ENCODE measurements around the gene PCDHA8.
A peak's percentile ranks its signal among the peaks of the same experiment; 100 is the strongest.
"Not testable (repeated sequence)": the region's sequence is repeated elsewhere in the genome, so short reads cannot be mapped to it uniquely, and the experiment has no call there.

The PCDHA8 gene, protein sequence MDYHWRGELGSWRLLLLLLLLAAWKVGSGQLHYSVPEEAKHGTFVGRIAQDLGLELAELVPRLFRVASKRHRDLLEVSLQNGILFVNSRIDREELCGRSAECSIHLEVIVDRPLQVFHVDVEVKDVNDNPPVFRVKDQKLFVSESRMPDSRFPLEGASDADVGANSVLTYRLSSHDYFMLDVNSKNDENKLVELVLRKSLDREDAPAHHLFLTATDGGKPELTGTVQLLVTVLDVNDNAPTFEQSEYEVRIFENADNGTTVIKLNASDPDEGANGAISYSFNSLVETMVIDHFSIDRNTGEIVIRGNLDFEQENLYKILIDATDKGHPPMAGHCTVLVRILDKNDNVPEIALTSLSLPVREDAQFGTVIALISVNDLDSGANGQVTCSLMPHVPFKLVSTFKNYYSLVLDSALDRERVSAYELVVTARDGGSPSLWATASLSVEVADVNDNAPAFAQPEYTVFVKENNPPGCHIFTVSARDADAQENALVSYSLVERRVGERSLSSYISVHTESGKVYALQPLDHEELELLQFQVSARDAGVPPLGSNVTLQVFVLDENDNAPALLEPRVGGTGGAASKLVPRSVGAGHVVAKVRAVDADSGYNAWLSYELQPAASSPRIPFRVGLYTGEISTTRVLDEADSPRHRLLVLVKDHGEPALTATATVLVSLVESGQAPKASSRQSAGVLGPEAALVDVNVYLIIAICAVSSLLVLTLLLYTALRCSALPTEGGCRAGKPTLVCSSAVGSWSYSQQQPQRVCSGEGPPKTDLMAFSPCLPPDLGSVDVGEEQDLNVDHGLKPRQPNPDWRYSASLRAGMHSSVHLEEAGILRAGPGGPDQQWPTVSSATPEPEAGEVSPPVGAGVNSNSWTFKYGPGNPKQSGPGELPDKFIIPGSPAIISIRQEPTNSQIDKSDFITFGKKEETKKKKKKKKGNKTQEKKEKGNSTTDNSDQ

DNA sequence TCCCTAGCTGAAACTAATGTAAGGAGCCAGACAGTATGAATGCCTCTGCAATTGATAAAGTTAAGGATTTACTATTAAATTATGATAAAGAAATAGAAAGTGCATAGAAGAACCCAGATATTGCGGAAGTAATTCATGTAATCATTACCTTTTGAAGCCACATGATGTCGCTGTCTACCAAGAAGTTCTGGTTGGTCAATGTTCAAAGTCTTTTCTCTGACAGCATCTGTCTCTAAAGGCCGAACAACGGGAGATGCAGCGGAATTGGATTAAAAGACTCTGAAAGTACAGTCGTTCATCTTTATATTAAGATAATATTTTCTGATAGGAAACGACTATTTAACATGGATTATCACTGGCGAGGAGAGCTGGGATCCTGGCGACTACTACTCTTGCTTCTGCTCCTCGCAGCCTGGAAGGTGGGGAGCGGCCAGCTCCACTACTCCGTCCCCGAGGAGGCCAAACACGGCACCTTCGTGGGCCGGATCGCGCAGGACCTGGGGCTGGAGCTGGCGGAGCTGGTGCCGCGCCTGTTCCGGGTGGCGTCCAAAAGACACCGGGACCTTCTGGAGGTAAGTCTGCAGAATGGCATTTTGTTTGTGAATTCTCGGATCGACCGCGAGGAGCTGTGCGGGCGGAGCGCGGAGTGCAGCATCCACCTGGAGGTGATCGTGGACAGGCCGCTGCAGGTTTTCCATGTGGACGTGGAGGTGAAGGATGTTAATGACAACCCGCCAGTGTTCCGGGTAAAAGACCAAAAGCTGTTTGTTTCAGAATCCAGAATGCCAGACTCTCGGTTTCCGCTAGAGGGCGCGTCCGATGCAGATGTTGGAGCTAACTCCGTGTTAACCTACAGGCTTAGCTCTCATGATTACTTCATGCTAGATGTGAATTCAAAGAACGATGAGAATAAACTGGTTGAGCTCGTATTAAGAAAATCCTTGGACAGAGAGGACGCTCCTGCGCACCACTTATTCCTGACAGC is at the start of gene PCDHA8:
PCDHA8 (plus strand) TSS at position 210 of the 985 bp plus-strand sequence; CDS start at position 345, 135 bp downstream.
- peak; percentile 57 for DNase-seq (ENCODE audit: low read depth, low spot score)

DNA sequence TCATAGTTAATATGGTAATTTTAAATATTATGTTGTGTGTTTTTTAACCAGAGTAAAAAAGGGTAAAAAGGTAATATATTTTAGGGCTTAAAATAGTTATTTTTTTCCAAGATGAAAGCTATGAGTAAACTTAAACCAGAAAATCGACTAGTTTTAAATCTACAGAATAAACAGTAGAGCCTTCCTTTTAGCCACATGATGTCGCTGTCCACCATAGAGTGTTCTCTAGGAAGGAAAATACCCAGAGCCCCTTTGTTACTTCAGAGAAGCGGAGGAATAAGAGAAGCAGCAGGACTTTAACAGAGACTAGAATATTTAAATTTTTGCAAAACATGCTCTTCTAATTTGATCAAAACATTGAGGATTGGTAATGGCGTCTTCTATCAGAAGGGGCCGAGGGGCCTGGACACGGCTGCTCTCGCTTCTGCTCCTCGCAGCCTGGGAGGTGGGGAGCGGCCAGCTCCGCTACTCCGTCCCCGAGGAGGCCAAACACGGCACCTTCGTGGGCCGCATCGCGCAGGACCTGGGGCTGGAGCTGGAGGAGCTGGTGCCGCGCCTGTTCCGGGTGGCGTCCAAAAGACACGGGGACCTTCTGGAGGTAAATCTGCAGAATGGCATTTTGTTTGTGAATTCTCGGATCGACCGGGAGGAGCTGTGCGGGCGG is 46.3 kb upstream of the PCDHA8 start, which contains the start of gene PCDHA2:
PCDHA2 (plus strand) TSS at position 258 of the 664 bp plus-strand sequence.
- DNase-seq (ENCODE audit: low read depth, low spot score) = peak; percentile 28

DNA sequence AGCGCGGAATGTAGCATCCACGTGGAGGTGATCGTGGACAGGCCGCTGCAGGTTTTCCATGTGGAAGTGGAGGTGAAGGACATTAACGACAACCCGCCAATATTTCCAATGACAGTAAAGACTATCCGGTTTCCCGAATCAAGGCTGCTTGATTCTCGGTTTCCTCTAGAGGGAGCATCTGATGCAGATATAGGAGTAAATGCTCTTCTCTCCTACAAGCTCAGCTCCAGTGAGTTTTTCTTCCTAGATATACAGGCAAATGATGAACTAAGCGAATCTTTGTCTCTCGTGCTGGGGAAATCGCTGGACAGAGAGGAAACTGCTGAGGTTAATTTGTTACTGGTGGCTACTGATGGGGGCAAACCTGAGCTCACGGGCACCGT is 45.7 kb upstream of the PCDHA8 start:
- DNase-seq (ENCODE audit: low read depth, low spot score) = peak; percentile 18

DNA sequence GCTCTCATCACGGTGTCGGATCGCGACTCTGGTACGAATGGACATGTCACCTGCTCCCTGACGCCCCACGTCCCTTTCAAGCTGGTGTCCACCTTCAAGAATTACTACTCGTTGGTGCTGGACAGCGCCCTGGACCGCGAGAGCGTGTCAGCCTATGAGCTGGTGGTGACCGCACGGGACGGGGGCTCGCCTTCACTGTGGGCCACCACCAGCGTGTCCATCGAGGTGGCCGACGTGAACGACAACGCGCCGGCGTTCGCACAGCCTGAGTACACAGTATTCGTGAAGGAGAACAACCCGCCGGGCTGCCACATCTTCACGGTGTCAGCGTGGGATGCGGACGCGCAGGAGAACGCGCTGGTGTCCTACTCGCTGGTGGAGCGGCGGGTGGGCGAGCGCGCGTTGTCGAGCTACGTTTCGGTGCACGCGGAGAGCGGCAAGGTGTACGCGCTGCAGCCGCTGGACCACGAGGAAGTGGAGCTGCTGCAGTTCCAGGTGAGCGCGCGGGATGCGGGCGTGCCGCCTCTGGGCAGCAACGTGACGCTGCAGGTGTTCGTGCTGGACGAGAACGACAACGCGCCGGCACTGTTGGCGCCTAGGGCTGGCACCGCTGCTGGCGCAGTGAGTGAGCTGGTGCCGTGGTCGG is 44.8 kb upstream of the PCDHA8 start:
- DNase-seq (ENCODE audit: low read depth, low spot score) = not testable (repeated sequence)

DNA sequence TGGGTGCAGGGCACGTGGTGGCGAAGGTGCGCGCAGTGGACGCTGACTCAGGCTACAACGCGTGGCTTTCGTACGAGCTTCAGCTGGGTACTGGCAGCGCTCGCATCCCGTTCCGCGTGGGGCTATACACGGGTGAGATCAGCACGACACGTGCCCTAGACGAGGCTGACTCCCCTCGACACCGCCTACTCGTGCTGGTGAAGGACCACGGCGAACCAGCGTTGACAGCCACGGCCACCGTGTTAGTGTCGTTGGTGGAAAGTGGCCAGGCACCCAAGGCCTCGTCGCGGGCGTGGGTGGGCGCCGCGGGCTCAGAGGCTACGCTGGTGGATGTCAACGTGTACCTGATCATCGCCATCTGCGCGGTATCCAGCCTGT is 44.3 kb upstream of the PCDHA8 start:
- DNase-seq (ENCODE audit: low read depth, low spot score) = no peak

DNA sequence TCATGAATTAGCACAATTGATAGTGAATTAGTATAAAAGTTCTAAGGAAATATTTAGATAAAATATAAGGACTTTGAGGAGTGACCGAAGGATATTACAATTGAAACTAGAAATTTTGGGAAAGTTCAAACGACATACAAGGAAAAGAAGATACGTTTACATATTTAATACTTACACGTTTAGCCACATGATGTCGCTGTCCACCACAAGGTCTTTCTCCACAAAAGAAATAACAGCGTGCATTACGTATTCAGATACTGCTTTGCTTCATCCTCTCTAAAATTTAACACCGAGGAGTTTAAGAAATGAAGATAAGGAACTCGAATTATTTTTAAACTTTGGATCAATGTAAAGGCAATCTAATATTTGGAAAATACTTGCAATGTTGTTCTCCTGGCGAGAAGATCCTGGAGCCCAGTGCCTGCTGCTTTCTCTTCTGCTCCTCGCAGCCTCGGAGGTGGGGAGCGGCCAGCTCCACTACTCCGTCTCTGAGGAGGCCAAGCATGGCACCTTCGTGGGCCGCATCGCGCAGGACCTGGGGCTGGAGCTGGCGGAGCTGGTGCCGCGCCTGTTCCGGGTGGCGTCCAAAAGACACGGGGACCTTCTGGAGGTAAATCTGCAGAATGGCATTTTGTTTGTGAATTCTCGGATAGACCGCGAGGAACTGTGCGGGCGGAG is 40.0 kb upstream of the PCDHA8 start, which contains the start of gene PCDHA3:
PCDHA3 (plus strand) TSS at position 242 of the 678 bp plus-strand sequence.
- no peak for DNase-seq (ENCODE audit: low read depth, low spot score)

DNA sequence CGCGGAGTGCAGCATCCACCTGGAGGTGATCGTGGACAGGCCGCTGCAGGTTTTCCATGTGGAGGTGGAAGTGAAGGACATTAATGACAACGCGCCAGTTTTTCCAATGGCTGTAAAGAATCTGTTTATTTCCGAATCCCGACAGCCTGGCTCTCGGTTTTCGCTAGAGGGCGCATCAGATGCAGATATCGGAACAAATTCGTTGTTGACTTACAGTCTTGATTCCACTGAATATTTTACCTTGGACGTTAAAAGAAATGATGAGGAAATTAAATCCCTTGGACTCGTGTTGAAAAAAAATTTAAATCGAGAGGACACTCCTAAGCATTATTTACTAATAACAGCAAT is 39.5 kb upstream of the PCDHA8 start:
- DNase-seq (ENCODE audit: low read depth, low spot score) = no peak

DNA sequence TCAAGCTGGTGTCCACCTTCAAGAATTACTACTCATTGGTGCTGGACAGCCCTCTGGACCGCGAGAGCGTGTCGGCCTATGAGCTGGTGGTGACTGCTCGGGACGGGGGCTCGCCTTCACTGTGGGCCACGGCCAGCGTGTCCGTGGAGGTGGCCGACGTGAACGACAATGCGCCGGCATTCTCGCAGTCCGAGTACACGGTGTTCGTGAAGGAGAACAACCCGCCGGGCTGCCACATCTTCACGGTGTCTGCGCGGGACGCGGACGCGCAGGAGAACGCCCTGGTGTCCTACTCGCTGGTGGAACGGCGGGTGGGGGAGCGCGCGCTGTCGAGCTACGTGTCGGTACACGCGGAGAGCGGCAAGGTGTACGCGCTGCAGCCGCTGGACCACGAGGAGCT is 38.6 kb upstream of the PCDHA8 start:
- DNase-seq (ENCODE audit: low read depth, low spot score) = not testable (repeated sequence)

DNA sequence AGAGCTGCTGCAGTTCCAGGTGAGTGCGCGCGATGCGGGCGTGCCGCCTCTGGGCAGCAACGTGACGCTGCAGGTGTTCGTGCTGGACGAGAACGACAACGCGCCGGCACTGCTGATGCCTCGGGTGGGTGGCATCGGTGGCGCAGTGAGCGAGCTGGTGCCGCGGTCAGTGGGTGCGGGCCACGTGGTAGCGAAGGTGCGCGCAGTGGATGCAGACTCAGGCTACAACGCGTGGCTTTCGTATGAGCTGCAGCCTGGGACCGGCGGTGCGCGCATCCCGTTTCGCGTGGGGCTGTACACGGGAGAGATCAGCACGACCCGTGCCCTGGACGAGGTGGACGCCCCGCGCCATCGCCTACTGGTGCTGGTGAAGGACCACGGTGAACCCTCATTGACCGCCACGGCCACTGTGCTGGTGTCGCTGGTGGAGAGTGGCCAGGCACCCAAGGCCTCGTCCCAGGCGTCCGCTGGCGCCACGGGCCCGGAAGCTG is 38.2 kb upstream of the PCDHA8 start:
- no peak for DNase-seq (ENCODE audit: low read depth, low spot score)

DNA sequence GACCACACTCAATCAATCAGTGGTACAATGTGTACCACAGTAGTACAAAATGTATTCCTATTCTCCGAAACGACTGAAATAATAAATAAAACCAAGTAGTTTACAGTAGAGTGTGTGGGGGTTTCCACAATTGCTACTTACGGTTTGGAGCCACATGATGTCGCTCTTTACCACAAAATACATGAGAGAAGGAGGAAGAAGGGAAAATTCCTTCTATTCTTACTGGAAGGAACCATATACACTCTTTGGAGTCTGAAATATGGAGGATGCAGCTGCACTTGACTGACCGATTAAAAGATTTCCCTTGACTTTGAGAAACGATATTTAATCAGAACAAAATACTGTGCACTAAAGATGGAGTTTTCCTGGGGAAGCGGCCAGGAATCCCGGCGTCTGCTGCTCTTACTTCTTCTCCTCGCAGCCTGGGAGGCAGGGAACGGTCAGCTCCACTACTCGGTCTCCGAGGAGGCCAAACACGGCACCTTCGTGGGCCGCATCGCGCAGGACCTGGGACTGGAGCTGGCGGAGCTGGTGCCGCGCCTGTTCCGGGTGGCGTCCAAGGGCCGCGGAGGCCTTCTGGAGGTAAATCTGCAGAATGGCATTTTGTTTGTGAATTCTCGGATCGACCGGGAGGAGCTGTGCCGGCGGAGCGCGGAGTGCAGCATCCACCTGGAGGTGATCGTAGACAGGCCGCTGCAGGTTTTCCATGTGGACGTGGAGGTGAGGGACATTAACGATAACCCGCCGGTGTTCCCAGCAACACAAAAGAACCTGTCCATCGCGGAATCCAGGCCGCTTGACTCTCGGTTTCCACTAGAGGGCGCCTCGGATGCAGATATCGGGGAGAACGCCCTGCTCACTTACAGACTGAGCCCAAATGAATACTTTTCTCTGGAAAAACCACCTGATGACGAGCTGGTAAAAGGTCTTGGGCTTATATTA is 33.9 kb upstream of the PCDHA8 start, which contains the start of gene PCDHA4:
PCDHA4 (plus strand) TSS at position 235 of the 942 bp plus-strand sequence.
- DNase-seq (ENCODE audit: low read depth, low spot score) = peak; percentile 85

DNA sequence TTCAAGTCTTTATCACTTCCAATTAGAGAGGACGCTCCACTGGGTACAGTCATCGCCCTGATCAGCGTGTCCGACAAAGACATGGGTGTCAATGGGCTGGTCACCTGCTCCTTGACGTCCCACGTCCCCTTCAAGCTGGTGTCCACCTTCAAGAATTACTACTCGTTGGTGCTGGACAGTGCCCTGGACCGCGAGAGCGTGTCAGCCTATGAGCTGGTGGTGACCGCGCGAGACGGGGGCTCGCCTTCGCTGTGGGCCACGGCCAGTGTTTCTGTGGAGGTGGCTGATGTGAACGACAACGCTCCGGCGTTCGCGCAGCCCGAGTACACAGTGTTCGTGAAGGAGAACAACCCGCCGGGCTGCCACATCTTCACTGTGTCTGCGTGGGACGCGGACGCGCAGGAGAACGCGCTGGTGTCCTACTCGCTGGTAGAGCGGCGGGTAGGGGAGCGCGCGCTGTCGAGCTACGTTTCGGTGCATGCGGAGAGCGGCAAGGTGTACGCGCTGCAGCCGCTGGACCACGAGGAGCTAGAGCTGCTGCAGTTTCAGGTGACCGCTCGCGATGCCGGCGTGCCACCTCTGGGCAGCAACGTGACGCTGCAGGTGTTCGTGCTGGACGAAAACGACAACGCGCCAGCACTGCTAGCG is 32.6 kb upstream of the PCDHA8 start:
- DNase-seq (ENCODE audit: low read depth, low spot score) = not testable (repeated sequence)

DNA sequence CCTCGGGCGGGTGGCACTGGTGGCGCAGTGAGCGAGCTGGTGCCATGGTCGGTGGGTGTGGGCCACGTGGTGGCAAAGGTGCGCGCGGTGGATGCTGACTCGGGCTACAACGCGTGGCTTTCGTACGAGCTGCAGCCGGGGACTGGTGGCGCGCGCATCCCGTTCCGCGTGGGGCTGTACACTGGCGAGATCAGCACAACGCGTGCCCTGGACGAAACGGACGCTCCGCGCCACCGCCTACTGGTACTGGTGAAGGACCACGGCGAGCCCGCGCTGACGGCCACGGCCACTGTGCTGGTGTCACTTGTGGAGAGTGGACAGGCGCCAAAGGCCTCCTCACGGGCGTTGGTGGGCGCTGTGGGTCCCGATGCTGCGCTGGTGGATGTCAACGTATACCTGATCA is 32.1 kb upstream of the PCDHA8 start:
- no peak for DNase-seq (ENCODE audit: low read depth, low spot score)

DNA sequence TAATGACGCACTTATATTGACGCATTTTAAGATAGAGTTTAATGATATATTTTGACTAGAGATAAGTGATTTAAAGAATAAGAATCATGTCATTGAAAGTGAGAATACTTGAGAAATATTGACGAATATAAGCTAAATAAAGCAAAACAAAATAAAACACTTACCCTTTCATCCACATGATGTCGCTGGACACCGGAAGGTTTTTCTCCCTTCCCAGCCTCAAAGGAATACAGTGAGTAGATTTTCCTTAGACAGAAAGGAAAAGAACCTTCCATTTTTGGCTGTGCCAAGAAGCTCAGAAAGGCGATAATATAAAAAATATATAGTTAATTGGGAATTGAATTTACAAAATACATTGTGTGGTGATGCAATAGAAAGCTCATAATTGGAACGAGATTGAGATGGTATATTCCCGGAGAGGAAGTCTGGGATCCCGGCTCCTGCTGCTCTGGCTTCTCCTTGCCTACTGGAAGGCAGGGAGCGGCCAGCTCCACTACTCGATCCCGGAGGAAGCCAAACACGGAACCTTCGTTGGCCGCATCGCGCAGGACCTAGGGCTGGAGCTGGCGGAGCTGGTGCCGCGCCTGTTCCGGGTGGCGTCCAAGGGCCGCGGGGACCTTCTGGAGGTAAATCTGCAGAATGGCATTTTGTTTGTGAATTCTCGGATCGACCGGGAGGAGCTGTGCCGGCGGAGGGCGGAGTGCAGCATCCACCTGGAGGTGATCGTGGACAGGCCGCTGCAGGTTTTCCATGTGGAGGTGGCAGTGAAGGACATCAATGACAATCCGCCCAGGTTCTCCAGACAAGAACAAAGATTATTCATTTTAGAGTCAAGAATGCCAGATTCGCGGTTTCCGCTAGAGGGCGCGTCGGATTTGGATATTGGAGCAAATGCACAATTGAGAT is 19.4 kb upstream of the PCDHA8 start, which contains the start of gene PCDHA5:
PCDHA5 (plus strand) TSS at position 239 of the 906 bp plus-strand sequence.
- peak; percentile 34 for DNase-seq (ENCODE audit: low read depth, low spot score)

DNA sequence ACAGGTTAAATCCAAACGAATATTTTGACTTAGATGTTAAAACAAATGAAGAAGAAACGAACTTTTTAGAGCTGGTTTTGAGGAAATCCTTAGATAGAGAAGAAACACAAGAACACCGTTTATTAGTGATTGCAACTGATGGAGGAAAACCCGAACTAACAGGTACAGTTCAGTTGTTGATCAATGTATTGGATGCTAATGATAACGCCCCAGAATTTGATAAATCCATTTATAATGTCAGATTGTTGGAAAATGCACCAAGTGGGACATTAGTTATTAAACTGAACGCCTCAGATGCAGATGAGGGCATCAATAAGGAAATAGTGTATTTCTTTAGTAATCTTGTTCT is 18.7 kb upstream of the PCDHA8 start:
- DNase-seq (ENCODE audit: low read depth, low spot score) = no peak

DNA sequence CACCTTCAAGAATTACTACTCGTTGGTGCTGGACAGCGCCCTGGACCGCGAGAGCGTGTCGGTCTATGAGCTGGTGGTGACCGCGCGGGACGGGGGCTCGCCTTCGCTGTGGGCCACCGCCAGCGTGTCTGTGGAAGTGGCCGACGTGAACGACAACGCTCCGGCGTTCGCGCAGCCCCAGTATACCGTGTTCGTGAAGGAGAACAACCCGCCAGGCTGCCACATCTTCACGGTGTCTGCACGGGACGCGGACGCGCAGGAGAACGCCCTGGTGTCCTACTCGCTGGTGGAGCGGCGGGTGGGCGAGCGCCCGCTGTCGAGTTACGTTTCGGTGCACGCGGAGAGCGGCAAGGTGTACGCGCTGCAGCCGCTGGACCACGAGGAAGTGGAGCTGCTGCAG is 18.0 kb upstream of the PCDHA8 start:
- DNase-seq (ENCODE audit: low read depth, low spot score) = not testable (repeated sequence)

DNA sequence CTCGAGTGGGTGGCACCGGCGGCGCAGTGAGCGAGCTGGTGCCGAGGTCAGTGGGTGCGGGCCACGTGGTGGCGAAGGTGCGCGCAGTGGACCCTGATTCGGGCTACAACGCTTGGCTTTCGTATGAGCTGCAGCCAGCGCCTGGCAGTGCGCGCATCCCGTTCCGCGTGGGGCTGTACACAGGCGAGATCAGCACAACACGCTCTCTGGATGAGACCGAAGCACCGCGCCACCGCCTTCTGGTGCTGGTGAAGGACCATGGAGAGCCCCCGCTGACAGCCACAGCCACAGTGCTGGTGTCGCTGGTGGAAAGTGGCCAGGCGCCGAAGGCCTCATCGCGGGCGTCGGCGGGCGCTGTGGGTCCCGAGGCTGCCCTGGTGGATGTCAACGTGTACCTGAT is 17.5 kb upstream of the PCDHA8 start:
- DNase-seq (ENCODE audit: low read depth, low spot score) = no peak
